GM23338 (cell line): ENCODE results near the gene PLG.
"Not testable (repeated sequence)": the region's sequence is repeated elsewhere in the genome, so short reads cannot be mapped to it uniquely, and the experiment has no call there.

Experiments used
- CREB1 ChIP-seq: fragments of 250-450 bp; sonication (Bioruptor Pico); IDR thresholded peaks from 2 replicates; pipeline ENCODE4 v1.5.0; 2020; ENCODE audit warnings: low read depth, mild to moderate bottlenecking, moderate library complexity
- EZH2 ChIP-seq: fragments of 200-600 bp; sonication (generic); IDR thresholded peaks from one replicate; pipeline ENCODE4 v1.8.0; 2017; ENCODE audit warnings: antibody characterized with exemption, mild to moderate bottlenecking, low read depth; ENCODE audit not compliant: unreplicated experiment
- EZH2phosphoT487 ChIP-seq: fragments of 200-600 bp; sonication (generic); IDR thresholded peaks from one replicate; pipeline ENCODE4 v1.8.1; 2018; ENCODE audit warnings: antibody characterized with exemption; ENCODE audit not compliant: unreplicated experiment
- POLR2AphosphoS5 ChIP-seq: IDR thresholded peaks from 2 replicates; pipeline ENCODE4 v1.6.1; 2016; ENCODE audit warnings: antibody characterized with exemption, low read depth
- TF ChIP-seq, protein P1 (sequence below), 2 experiments: fragments of 200-600 bp in 1 of 2; sonication (generic) in 1 of 2; conservative IDR thresholded peaks; 2 replicates each; pipeline versions ENCODE4 v1.5.1 to v1.6.1; 2016 to 2017; ENCODE audit warnings: antibody characterized with exemption in 2 of 2, low read depth in 2 of 2, mild to moderate bottlenecking in 2 of 2, moderate library complexity in 1 of 2

DNA sequence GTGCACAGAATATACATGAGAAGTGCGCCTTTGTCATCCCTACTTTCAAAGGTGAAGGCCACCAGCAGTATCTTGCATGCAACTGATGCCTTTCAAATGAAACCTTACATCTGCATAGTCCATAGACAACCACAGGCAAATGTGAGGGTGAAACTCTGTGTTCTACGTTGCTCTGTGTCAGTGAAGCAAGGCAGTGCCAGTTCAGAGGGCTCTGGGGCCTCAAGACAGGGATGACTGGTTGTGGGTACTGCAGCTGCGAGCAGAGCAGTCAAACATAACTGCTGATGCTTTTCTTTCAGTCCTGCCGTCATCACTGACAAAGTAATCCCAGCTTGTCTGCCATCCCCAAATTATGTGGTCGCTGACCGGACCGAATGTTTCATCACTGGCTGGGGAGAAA lies 39.0 kb downstream of the PLG start:
- not testable (repeated sequence) for TF ChIP-seq CREB1 (CRISPR knock-in tag); POLR2AphosphoS5; EZH2; EZH2phosphoT487
- TF ChIP-seq, protein P1, sequence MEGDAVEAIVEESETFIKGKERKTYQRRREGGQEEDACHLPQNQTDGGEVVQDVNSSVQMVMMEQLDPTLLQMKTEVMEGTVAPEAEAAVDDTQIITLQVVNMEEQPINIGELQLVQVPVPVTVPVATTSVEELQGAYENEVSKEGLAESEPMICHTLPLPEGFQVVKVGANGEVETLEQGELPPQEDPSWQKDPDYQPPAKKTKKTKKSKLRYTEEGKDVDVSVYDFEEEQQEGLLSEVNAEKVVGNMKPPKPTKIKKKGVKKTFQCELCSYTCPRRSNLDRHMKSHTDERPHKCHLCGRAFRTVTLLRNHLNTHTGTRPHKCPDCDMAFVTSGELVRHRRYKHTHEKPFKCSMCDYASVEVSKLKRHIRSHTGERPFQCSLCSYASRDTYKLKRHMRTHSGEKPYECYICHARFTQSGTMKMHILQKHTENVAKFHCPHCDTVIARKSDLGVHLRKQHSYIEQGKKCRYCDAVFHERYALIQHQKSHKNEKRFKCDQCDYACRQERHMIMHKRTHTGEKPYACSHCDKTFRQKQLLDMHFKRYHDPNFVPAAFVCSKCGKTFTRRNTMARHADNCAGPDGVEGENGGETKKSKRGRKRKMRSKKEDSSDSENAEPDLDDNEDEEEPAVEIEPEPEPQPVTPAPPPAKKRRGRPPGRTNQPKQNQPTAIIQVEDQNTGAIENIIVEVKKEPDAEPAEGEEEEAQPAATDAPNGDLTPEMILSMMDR (conservative IDR thresholded peaks at IDR 0.05; ENCODE audit: low read depth in 2 of 2), result not testable (repeated sequence)
